Spinal cord (tissue), 10 donors: ENCODE measurements around the gene SEZ6. TPM values are rescaled to one million over a fixed set of nuclear protein-coding genes. Genes with fewer than 3 reads are reported as not detected.

ENCODE experiments used
- DNase-seq, 6 donors: peaks; one replicate each; pipeline versions ENCODE4 v3.0.0 to v3.0.0-alpha.2; 2013 to 2015; ENCODE audit warnings: low spot score in 6 of 6, low read depth in 4 of 6
- H3K27ac ChIP-seq: one replicate; pipeline ENCODE4 v1.5.1; 2013; ENCODE audit warnings: low read depth, low read length, control low read depth
- H3K27me3 ChIP-seq: one replicate; pipeline ENCODE4 v1.6.1; 2013; ENCODE audit warnings: low read length; ENCODE audit not compliant: control insufficient read depth, insufficient read depth
- H3K36me3 ChIP-seq: one replicate; pipeline ENCODE4 v1.6.1; 2013; ENCODE audit warnings: low read length; ENCODE audit not compliant: control insufficient read depth, insufficient read depth
- H3K4me1 ChIP-seq: one replicate; pipeline ENCODE4 v1.6.1; 2013; ENCODE audit warnings: low read length; ENCODE audit not compliant: control insufficient read depth, insufficient read depth
- H3K4me3 ChIP-seq: one replicate; pipeline ENCODE4 v1.5.1; 2013; ENCODE audit warnings: low read depth, low read length, control low read depth
- H3K9me3 ChIP-seq: one replicate; pipeline ENCODE4 v1.6.1; 2013; ENCODE audit warnings: low read length; ENCODE audit not compliant: control insufficient read depth, insufficient read depth
- WGBS: methylation state at CpG from one replicate; pipeline ENCODE4 v1.1.5; 2013; ENCODE audit warnings: missing lambda C conversion rate; ENCODE audit not compliant: insufficient coverage; 5-methylcytosine and 5-hydroxymethylcytosine counted together
- polyA plus RNA-seq, 2 donors: library from polyadenylated mRNA; unstranded; fragments of 120-200 nt; gene quantifications; one replicate each; pipeline ENCODE4 v1.2.1, GENCODE V29; 2013; ENCODE audit not compliant: insufficient read length in 2 of 2
- total RNA-seq, 2 donors: library from RNA; depleted of rRNA in 1 of 2; stranded (reverse); fragments of 120-200 nt in 1 of 2; fragments of >200 nt in 1 of 2; gene quantifications; one replicate each; pipeline versions ENCODE4 v1.2.3 to v1.2.4, GENCODE V29; 2013 to 2014
- donor health status: healthy.

SEZ6 gene
- total and polyA plus RNA-seq, 4 donors: 17.1 to 91.6 (median 55.1) TPM

GRCh38 chr17:28983286-28984230 lies 22.3 kb downstream of the SEZ6 start:
- Histone ChIP-seq H3K4me3 (no peak overlapping the region), H3K36me3 (peaks cover 12% of the 10 kb centered on the region), H3K4me1 (peaks cover 49% of the 10 kb centered on the region), H3K27me3 (no peaks in the 10 kb centered on the region), H3K9me3 (no peaks in the 10 kb centered on the region), H3K27ac (no peak overlapping the region)
- 69% methylated on average over 6 of the region's 7 CpGs for WGBS
- DNase-seq: peak in 2 of 6 donors; percentile 73 to 96

GRCh38 chr17:28982131-28982793 lies 23.6 kb downstream of the SEZ6 start:
- H3K4me3 ChIP-seq: no peak overlapping the region
- no peak for DNase-seq
- no peak overlapping the region for H3K27ac ChIP-seq
- WGBS: 95% methylated on average over 7 of the region's 11 CpGs
- H3K36me3 ChIP-seq: peaks cover 17% of the 10 kb centered on the region
- H3K9me3 ChIP-seq: no peaks in the 10 kb centered on the region
- H3K27me3 ChIP-seq: no peaks in the 10 kb centered on the region
- peaks cover 45% of the 10 kb centered on the region for H3K4me1 ChIP-seq

DNA sequence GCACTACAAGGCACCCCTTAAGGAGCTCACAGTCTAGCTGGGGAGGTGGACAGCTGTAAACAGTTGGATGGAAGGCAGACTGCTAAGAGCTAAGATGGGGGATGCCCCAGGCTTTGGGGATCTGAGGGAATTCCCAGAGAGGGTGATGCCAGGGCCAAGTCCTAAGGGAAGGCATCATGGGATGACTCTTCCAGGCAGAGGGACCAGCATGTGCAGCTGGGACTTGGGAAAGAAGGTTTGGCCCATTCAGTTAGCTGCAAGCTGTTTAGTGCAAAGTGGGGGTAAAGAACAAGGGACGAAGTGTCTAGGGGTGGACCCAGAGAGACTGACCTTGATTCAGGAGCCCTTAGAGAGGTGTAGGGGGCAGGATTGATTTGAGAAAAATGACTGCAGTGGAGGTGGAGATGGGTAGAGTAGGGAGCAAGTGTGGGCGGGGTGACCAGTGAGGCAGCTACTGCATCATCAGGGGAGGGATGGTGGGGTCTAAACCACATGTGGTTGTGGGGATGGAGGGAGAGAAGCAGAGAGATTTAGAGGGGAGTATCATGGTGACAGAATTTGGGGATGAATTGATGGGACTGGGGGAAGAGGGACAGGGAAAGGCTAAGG lies 27.4 kb downstream of the SEZ6 start:
- no peak overlapping the region for H3K27ac ChIP-seq
- no peak overlapping the region for H3K4me3 ChIP-seq
- 90% methylated on average over 2 of the region's 2 CpGs for WGBS
- peaks cover 23% of the 10 kb centered on the region for H3K36me3 ChIP-seq
- no peaks in the 10 kb centered on the region for H3K9me3 ChIP-seq
- peaks cover 44% of the 10 kb centered on the region for H3K4me1 ChIP-seq
- H3K27me3 ChIP-seq: no peaks in the 10 kb centered on the region
- no peak for DNase-seq

- peaks cover 23% of the 10 kb centered on the region for H3K36me3 ChIP-seq
- H3K27ac ChIP-seq: no peak overlapping the region
- 81% methylated on average over 4 of the region's 8 CpGs for WGBS
- H3K4me1 ChIP-seq: peaks cover 49% of the 10 kb centered on the region
- DNase-seq: peak in 2 of 6 donors; percentile 47 to 59
- no peak overlapping the region for H3K4me3 ChIP-seq
- no peaks in the 10 kb centered on the region for H3K27me3 ChIP-seq
- H3K9me3 ChIP-seq: no peaks in the 10 kb centered on the region
Measured at GRCh38 chr17:28977659-28978355, 28.0 kb downstream of the SEZ6 start.

DNA sequence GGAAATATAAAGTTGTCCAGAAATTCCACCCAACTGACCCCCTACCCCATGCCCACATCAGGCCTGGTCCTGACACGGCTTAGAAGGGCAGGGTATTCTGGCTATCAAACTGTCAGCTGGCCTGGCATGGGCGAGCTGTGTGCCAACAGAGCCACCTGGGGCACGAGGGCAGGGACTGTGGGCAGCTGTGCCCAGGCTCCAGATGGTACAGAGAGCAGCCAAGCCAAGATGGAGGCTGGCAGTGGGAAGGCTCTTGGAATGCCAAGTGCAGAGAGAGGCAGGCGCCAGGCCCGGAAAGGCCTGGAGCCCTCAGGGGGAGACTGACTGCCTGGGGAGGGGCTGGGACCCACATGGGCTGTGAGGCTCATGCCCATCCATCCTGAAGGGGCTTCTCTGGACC lies 30.2 kb downstream of the SEZ6 start:
- peak in 2 of 6 donors; percentile 58 to 87 for DNase-seq
- Histone ChIP-seq H3K36me3 (peaks cover 18% of the 10 kb centered on the region), H3K4me3 (no peak overlapping the region), H3K9me3 (no peaks in the 10 kb centered on the region), H3K27me3 (no peaks in the 10 kb centered on the region), H3K4me1 (peaks cover 56% of the 10 kb centered on the region), H3K27ac (no peak overlapping the region)
- WGBS: 44% methylated on average over 5 of the region's 5 CpGs

DNA sequence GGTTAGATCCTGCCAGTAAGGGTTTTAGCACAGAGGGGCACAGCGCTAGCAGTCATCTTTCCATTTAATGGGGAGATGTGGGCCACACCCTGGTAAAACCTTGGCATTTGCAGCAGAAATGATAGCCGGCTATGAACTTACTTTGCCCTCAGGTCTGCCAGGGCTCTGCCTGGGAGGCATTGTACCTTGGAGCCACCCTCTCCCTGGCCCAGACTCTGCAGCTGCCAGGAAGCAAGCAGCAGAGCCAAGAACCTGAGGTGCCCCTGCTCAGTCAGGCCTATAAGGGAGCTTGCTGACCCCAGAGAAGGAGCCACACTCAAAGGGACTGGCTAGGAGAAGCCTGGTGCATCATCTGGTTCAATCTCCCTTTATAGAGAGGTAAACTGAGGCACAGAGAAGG lies 30.8 kb downstream of the SEZ6 start:
- H3K36me3 ChIP-seq: peaks cover 18% of the 10 kb centered on the region
- DNase-seq: no peak
- H3K27ac ChIP-seq: no peak overlapping the region
- WGBS: 73% methylated on average over 2 of the region's 2 CpGs
- no peaks in the 10 kb centered on the region for H3K27me3 ChIP-seq
- H3K9me3 ChIP-seq: no peaks in the 10 kb centered on the region
- H3K4me3 ChIP-seq: no peak overlapping the region
- peaks cover 62% of the 10 kb centered on the region for H3K4me1 ChIP-seq

GRCh38 chr17:28974451-28974850 lies 31.4 kb downstream of the SEZ6 start:
- DNase-seq: no peak

GRCh38 chr17:28973425-28973824 lies 32.4 kb downstream of the SEZ6 start:
- peaks cover 76% of the 10 kb centered on the region for H3K4me1 ChIP-seq
- peaks cover 25% of the 10 kb centered on the region for H3K36me3 ChIP-seq
- H3K4me3 ChIP-seq: no peak overlapping the region
- no peaks in the 10 kb centered on the region for H3K9me3 ChIP-seq
- WGBS: 13% methylated on average over 2 of the region's 2 CpGs
- H3K27me3 ChIP-seq: no peaks in the 10 kb centered on the region
- no peak overlapping the region for H3K27ac ChIP-seq
- DNase-seq: peak in 2 of 6 donors; percentile 71 to 89

More at GRCh38 chr17:28974451-28974850, 31.4 kb downstream of the SEZ6 start:
- 66% methylated on average over 3 of the region's 4 CpGs for WGBS
- Histone ChIP-seq H3K4me1 (peaks cover 67% of the 10 kb centered on the region), H3K27ac (no peak overlapping the region), H3K36me3 (peaks cover 24% of the 10 kb centered on the region), H3K4me3 (no peak overlapping the region), H3K9me3 (no peaks in the 10 kb centered on the region), H3K27me3 (no peaks in the 10 kb centered on the region)

DNA sequence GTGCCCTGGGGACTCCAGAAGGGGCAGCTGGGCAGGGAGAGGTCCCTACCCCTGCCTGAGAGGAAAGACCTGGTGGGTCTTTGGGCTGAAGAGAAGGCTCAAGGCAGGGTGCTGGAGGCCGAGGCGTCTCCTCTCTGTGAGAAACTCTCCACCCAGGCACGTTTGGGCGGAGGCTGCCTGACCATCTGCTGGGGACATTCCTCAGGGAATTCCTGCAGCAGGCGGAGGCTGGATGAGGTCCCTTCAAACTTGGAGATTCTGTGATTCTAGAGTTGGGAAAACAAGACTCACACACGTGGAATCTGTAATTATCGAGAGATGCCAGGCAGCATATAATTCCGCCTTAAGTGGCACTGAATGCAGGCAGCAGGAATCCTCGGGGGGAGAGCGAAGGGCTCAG lies 33.4 kb downstream of the SEZ6 start:
- Histone ChIP-seq H3K27ac (no peak overlapping the region), H3K4me3 (no peak overlapping the region), H3K4me1 (peaks cover 80% of the 10 kb centered on the region), H3K9me3 (no peaks in the 10 kb centered on the region), H3K27me3 (no peaks in the 10 kb centered on the region), H3K36me3 (peaks cover 21% of the 10 kb centered on the region)
- peak in 1 of 6 donors; percentile 60 for DNase-seq
- 76% methylated on average over 6 of the region's 10 CpGs for WGBS
